ENCODE measurements around the gene PGP.

The PGP gene

DNA sequence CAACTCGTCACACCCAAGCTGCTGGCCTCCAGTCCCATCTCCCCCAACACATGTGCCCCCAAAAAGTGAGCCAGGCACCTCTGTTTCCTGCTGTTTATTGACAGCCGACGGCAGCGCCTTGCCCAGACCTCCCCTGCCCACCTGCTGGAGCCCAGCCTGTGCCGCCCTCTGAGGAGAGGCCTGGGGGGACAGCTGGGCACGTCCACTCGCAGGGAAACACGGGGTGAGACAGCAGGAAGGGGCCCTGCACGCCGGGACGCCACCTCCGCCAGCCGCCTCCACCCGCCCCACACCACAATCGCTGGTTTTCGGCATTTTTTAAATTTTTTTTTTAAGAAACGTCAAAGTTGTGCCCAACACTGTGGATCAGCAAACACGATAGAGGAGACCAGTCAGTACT lies 37.5 kb downstream of the PGP start:
- H3K4me3 ChIP-seq (ENCODE audit: low read depth, low read length), result no peak overlapping the region
- TF ChIP-seq, protein P1, sequence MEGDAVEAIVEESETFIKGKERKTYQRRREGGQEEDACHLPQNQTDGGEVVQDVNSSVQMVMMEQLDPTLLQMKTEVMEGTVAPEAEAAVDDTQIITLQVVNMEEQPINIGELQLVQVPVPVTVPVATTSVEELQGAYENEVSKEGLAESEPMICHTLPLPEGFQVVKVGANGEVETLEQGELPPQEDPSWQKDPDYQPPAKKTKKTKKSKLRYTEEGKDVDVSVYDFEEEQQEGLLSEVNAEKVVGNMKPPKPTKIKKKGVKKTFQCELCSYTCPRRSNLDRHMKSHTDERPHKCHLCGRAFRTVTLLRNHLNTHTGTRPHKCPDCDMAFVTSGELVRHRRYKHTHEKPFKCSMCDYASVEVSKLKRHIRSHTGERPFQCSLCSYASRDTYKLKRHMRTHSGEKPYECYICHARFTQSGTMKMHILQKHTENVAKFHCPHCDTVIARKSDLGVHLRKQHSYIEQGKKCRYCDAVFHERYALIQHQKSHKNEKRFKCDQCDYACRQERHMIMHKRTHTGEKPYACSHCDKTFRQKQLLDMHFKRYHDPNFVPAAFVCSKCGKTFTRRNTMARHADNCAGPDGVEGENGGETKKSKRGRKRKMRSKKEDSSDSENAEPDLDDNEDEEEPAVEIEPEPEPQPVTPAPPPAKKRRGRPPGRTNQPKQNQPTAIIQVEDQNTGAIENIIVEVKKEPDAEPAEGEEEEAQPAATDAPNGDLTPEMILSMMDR (IDR thresholded peaks at IDR 0.05; ENCODE audit: insufficient read depth, low read depth, low read length, missing control alignments), result no peak
- no peak for DNase-seq (ENCODE audit: low read depth)

DNA sequence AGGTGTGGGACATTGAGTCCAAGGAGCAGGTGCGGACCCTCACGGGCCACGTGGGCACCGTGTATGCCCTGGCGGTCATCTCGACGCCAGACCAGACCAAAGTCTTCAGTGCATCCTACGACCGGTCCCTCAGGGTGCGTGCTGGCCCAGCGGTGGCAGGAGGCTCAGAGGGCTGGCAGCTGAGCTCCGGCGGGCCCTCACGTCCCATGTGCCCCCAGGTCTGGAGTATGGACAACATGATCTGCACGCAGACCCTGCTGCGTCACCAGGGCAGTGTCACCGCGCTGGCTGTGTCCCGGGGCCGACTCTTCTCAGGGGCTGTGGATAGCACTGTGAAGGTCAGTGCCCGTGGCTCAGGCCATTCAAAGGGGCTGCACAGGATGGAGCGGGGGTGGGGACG lies 38.6 kb downstream of the PGP start:
- no peak overlapping the region for H3K4me3 ChIP-seq (ENCODE audit: low read depth, low read length)
- no peak for DNase-seq (ENCODE audit: low read depth)
- TF ChIP-seq, protein P1 (IDR thresholded peaks at IDR 0.05; ENCODE audit: insufficient read depth, low read depth, low read length, missing control alignments), result no peak

DNA sequence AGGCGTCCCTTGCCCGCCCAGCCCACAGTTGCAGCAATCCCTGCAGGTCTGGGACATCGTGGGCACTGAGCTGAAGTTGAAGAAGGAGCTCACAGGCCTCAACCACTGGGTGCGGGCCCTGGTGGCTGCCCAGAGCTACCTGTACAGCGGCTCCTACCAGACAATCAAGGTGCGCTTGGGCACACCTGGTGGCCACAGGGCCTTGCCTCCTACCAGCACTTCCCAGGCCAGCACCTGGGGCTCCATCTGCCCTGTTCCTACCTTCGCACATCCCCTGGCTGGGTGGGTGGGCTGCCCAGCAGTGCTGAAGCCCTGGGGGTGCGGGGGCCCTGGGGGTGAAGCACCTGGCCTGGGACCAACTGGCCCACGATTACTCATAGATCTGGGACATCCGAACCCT lies 39.2 kb downstream of the PGP start:
- no peak overlapping the region for H3K4me3 ChIP-seq (ENCODE audit: low read depth, low read length)
- TF ChIP-seq, protein P1 (IDR thresholded peaks at IDR 0.05; ENCODE audit: insufficient read depth, low read depth, low read length, missing control alignments), result no peak
- DNase-seq (ENCODE audit: low read depth), result no peak

DNA sequence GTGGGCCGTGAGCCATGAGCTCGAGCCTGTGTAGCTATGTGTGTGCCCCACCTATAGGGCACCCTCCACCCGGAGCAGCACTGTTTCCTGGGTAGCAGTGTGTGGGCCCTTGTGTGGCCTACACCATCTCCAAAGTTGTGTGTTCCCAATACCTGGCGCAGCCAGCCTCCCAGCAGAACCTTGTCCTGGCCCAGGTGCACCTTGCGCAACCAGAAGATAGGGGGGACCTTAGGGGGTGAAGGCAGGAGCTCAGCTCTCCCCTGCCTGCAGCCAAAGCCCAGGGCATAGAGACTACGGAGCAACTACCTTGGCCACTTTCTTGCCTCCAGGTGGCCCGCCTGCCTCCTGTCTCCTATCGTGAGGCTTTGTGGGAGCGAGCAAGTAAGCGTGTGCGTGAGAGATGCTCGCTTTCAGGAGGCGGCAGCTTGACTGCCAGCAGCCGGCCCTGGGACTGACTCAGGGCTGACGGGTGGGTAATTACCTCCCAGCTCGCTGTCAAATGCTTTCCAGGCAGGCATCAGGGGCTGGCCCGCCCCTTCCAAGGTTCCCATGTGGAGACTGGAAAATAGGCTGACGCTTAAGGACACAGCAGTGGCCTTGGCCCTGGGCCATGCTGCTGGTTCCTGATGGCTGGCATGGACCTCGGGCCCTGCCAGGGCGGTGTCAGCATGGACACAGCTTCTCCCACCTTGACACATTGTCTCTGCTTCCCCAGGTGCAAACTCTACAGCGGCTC lies 40.1 kb downstream of the PGP start:
- no peak overlapping the region for H3K4me3 ChIP-seq (ENCODE audit: low read depth, low read length)
- TF ChIP-seq, protein P1 (IDR thresholded peaks at IDR 0.05; ENCODE audit: insufficient read depth, low read depth, low read length, missing control alignments), result no peak
- no peak for DNase-seq (ENCODE audit: low read depth)

DNA sequence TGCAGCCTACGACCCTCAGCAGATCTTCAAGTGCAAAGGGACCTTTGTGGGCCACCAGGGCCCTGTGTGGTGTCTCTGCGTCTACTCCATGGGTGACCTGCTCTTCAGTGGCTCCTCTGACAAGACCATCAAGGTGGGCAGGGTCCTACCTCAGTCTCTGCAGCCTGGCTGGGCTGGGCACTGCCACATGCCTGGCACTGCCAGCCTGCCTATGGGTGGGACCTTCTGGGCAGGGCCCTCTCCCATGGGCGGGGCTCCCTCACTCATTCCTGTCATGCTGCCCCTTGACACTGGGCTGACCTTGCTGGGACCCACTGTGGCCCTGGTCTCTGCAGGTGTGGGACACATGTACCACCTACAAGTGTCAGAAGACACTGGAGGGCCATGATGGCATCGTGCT lies 40.7 kb downstream of the PGP start:
- no peak for DNase-seq (ENCODE audit: low read depth)
- H3K4me3 ChIP-seq (ENCODE audit: low read depth, low read length), result no peak overlapping the region
- TF ChIP-seq, protein P1 (IDR thresholded peaks at IDR 0.05; ENCODE audit: insufficient read depth, low read depth, low read length, missing control alignments), result no peak

DNA sequence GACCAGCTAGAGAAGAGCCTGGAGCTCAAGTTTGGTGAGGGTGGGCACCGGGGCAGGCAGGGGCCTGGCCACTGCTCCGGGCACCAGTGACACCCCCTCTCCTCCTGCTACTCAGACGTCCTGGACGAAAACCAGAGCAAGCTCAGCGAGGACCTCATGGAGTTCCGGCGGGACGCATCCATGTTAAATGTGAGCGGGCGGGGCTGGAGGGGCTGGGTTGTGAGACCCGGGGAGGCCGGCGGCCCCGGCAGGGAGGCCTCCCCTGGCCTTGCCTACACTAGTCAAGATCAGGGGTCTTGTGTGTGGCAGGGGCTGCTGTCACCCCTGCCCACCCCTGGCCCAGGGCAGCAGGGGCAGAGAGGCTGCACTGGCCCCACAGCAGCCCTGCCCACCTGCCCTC lies 41.3 kb downstream of the PGP start:
- DNase-seq (ENCODE audit: low read depth), result no peak
- no peak overlapping the region for H3K4me3 ChIP-seq (ENCODE audit: low read depth, low read length)
- TF ChIP-seq, protein P1 (IDR thresholded peaks at IDR 0.05; ENCODE audit: insufficient read depth, low read depth, low read length, missing control alignments), result no peak

Measured in GM12865 (cell line).